VCaP (cell line): ENCODE data around the gene C1QTNF9B.

Experiments used
- H3K27ac ChIP-seq: fragments of 450-650 bp; 2 replicates; pipeline ENCODE4 v1.5.1; 2017
- TF ChIP-seq, protein P1 (sequence below): fragments of 450-650 bp; conservative IDR thresholded peaks from 2 replicates; pipeline ENCODE4 v1.5.1; 2017; ENCODE audit warnings: mild to moderate bottlenecking, moderate library complexity

C1QTNF9B gene

DNA sequence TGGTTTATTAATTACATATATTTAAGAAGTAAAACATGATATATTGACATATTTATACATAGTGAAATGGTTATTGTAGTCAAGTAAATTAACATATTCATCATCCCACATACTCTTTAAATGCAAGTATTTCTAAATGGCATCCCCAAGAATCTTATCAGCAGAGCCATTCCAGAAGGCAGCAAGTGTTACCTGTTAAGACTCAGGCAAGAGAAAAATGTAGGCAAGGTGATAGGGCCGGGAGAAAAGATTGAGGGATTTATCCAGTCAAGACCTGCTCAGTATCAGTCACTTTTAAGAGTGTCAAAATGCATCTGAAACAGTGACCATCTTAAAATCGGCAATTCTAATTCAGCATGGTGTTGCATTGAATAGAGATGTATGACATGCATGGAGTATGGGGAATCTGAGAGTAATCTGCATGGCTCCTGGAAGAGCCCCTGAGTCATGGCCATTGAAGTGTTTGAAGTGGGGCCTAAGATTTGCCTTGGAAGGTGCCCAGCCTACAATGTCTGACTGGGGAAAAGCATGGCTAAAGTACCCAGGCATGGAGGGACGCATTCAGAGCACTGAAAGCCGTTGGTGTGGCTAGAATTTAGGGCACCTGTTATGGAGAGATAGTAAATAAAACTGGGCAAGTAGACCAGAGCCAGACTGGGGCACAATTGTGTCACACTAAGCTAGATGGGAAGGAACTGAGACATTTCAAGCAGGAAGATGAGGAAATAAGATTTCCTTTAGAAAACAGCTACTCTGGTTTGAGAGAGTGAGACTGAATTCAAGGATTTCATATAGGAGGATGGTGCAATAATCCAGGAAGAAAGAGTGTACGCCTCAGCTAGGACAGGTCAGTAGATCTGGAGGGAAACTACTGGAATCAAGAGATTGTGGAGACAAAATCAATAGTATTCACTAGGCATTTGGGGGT lies 25.0 kb upstream of the C1QTNF9B start:
- no peak overlapping the region for H3K27ac ChIP-seq
- TF ChIP-seq, protein P1, sequence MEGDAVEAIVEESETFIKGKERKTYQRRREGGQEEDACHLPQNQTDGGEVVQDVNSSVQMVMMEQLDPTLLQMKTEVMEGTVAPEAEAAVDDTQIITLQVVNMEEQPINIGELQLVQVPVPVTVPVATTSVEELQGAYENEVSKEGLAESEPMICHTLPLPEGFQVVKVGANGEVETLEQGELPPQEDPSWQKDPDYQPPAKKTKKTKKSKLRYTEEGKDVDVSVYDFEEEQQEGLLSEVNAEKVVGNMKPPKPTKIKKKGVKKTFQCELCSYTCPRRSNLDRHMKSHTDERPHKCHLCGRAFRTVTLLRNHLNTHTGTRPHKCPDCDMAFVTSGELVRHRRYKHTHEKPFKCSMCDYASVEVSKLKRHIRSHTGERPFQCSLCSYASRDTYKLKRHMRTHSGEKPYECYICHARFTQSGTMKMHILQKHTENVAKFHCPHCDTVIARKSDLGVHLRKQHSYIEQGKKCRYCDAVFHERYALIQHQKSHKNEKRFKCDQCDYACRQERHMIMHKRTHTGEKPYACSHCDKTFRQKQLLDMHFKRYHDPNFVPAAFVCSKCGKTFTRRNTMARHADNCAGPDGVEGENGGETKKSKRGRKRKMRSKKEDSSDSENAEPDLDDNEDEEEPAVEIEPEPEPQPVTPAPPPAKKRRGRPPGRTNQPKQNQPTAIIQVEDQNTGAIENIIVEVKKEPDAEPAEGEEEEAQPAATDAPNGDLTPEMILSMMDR: no peak

DNA sequence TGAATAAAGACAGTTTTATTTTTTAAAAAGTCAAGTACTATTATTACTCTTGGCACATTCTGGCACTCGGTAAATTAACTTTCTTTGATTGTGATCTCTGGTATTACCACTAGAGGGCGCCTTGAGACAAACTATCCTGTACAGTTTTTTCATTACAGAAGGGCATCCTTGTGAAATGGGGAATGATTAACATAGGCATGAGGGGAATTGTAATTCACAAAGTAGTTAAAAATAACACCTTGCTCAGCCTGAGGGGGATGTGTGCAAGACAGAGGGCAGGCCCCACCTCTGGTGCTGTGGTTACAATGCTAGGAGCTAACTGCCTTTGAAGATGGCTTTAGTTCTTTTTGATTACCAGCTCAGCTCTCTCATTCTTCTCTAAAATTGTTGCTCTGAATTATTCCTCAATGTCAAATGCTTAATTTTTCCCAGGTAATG lies 24.2 kb upstream of the C1QTNF9B start:
- no peak overlapping the region for H3K27ac ChIP-seq

DNA sequence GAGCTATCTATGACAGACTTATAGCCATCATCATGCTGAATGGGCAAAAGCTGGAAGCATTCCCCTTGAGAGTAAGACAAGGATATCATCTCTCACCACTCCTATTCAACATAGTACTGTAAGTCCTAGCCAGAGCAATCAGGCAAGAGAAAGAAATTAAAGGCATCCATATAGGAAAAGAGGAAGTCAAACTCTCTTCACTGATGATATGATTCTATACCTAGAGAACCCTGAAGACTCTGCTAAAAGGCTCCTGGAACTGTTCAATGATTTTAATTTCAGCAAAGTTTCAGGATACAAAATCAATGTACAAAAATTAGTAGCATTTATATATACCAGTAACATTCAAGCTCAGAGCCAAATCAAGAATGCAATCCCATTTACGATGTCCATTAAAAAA lies 21.7 kb upstream of the C1QTNF9B start:
- TF ChIP-seq, protein P1: no peak

More for the DNA sequence above, 24.2 kb upstream of the C1QTNF9B start:
- TF ChIP-seq, protein P1: peak; percentile 69

DNA sequence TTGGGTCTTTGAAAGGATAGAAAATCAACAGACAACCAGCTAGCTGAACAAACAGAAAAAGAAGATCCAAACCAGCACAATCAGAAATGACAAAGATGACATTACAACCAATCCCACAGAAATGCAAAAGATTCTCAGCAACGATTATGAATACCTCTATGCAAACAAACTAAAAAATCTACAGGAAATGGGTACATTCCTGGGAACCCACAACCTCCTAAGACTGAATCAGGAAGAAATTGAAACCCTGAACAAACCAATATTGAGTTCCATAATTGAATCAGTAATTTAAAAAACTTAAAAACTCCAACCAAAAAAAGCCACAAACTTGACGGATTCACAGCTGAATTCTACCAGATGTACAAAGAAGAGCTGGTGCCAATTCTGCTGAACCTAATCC lies 20.9 kb upstream of the C1QTNF9B start:
- TF ChIP-seq, protein P1: no peak
- H3K27ac ChIP-seq: no peak overlapping the region

More for the DNA sequence above, 21.7 kb upstream of the C1QTNF9B start:
- no peak overlapping the region for H3K27ac ChIP-seq

DNA sequence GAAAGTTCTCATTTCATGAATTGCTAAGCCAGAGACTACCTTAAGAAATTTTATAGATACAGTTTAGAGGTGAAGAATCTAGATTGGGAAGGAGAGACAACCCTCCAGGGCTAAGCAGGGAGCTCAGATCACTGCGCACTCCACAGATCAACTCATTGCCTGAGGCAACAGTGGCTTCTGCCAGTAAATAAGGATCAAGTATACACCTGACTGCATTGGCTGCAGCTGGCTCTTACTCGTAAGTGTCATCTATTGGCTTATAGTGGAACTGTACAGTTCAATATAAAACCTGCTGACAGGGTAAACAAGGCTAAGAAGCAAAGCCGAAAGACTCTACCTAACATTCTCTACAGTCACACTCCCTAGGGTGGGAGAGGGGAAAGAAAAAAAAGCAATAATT lies 18.0 kb upstream of the C1QTNF9B start:
- TF ChIP-seq, protein P1: no peak; the same call in 1 of the 2 replicates
- no peak overlapping the region for H3K27ac ChIP-seq

DNA sequence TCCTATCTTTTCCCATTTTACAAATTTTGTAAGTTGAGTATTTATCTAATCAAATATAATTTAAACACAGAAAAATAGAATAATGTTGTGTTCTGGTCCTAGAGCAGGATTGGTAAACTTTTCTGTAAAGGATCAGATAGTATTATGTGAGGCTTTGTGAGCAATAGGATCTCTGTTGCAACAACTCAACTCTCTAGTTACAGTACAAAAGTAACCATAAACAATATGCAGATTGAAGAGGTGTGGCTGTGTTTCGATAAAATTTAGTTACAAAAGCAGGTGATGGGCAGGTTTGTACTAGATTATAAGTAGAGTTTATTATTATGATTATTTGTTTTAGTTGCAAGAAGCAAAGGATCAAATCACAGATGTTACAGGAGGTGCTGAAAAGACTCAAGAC lies 15.2 kb upstream of the C1QTNF9B start:
- H3K27ac ChIP-seq: no peak overlapping the region
- TF ChIP-seq, protein P1: no peak

DNA sequence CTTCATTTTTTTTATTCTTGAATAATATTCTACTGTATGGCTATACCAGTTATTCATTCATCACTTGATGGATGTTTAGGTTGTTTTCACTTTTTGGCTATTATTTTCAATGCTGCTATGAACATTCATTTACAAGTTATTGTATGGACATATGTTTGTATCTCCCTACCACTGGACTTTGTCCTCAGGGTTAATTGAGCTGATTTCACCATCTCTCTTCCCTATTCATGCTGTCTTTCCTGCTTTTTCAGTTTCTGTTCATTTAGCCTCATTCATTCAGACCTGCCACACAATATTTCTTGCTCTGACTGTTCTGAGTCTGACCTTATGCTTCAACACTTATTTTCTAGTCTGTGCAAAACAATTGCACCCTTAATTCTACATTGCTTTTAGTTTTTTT lies 12.3 kb upstream of the C1QTNF9B start:
- TF ChIP-seq, protein P1: no peak
- no peak overlapping the region for H3K27ac ChIP-seq
